ENCODE results near the gene IL1RAPL2. TPM values are rescaled to one million over a fixed set of nuclear protein-coding genes. Genes with fewer than 3 reads are reported as not detected.

The IL1RAPL2 gene
- total and polyA plus RNA-seq, 2 donors (not counting 1 experiment from before 2014, with no cell fraction given): not detected

DNA sequence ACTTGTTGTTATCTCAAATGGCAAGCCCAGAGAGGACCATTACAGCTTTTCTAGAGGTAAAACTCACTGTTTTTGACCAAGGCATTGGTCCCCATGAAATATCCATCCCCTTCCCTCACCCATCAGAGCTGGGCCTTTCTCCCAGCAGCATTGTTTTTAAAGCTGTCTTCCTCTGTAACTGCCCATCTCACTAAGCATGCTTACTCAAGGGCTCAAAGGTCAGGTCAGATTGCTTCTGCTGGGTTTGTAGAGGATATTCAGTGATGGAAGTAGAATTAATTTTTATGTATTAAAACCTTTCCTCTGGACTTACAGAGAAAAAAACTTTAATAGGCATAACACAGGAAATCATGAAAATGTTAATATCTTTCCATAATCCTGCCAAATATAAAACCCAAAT is 643.4 kb downstream of the IL1RAPL2 start:
- no peaks in the 10 kb centered on the region for H4K20me1 ChIP-seq (ENCODE audit: control insufficient read depth, insufficient read depth, low read length, poor library complexity, severe bottlenecking)
- H2AFZ ChIP-seq (ENCODE audit: insufficient read depth, low read depth, low read length, poor library complexity, severe bottlenecking): no peak overlapping the region
- H3K4me1 ChIP-seq (ENCODE audit: control insufficient read depth in 2 of 2, insufficient read depth in 2 of 2, low read length in 2 of 2): no peaks in the 10 kb centered on the region
- H3K4me3 ChIP-seq (ENCODE audit: control extremely low read depth in 1 of 5, extremely low read depth in 1 of 5, insufficient read depth in 1 of 5, low read depth in 2 of 5, low read length in 4 of 5): no peak overlapping the region
- ATAC-seq (ENCODE audit: low read depth) (no peak), DNase-seq (no peak)
- no peaks in the 10 kb centered on the region for H3K9me3 ChIP-seq (ENCODE audit: control extremely low read depth in 1 of 3, control insufficient read depth in 2 of 3, insufficient read depth in 1 of 3, low read length in 2 of 3)
- CTCF ChIA-PET: no interaction called here
- no peak for TF ChIP-seq EZH2 (IDR thresholded peaks at IDR 0.05; ENCODE audit: borderline replicate concordance, insufficient read depth, low read depth, low read length, poor library complexity, severe bottlenecking)
- TF ChIP-seq, protein P1, sequence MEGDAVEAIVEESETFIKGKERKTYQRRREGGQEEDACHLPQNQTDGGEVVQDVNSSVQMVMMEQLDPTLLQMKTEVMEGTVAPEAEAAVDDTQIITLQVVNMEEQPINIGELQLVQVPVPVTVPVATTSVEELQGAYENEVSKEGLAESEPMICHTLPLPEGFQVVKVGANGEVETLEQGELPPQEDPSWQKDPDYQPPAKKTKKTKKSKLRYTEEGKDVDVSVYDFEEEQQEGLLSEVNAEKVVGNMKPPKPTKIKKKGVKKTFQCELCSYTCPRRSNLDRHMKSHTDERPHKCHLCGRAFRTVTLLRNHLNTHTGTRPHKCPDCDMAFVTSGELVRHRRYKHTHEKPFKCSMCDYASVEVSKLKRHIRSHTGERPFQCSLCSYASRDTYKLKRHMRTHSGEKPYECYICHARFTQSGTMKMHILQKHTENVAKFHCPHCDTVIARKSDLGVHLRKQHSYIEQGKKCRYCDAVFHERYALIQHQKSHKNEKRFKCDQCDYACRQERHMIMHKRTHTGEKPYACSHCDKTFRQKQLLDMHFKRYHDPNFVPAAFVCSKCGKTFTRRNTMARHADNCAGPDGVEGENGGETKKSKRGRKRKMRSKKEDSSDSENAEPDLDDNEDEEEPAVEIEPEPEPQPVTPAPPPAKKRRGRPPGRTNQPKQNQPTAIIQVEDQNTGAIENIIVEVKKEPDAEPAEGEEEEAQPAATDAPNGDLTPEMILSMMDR (IDR thresholded peaks at IDR 0.05): no peak
- no peaks in the 10 kb centered on the region for H3K36me3 ChIP-seq (replicated peaks in 1 of 2; ENCODE audit: control extremely low read depth in 1 of 2, control insufficient read depth in 1 of 2, extremely low read depth in 1 of 2, insufficient read depth in 2 of 2, low read length in 1 of 2)
- no peak overlapping the region for H3K27ac Mint-ChIP-seq
- H3K9me3 Mint-ChIP-seq (ENCODE audit: insufficient read depth): no peaks in the 10 kb centered on the region
- POLR2A ChIA-PET: no interaction called here
- no peak overlapping the region for H3K9ac ChIP-seq (ENCODE audit: low read length)
- H3K79me2 ChIP-seq (ENCODE audit: control insufficient read depth, insufficient read depth, low read length): no peaks in the 10 kb centered on the region
- H3K4me1 Mint-ChIP-seq: no peaks in the 10 kb centered on the region
- no peaks in the 10 kb centered on the region for H3K27me3 ChIP-seq (replicated peaks in 1 of 4; ENCODE audit: control extremely low read depth in 1 of 4, control insufficient read depth in 3 of 4, insufficient read depth in 4 of 4, low read length in 3 of 4)
- H3K27ac ChIP-seq (ENCODE audit: low read length in 2 of 2): no peak overlapping the region
- no peaks in the 10 kb centered on the region for H3K27me3 Mint-ChIP-seq
- no peak overlapping the region for H3K4me3 Mint-ChIP-seq
- H3K4me2 ChIP-seq (replicated peaks; ENCODE audit: low read depth, low read length, poor library complexity, severe bottlenecking): no peak overlapping the region
- intact Hi-C loops (cut with micrococcal nuclease): no loop called here

DNA sequence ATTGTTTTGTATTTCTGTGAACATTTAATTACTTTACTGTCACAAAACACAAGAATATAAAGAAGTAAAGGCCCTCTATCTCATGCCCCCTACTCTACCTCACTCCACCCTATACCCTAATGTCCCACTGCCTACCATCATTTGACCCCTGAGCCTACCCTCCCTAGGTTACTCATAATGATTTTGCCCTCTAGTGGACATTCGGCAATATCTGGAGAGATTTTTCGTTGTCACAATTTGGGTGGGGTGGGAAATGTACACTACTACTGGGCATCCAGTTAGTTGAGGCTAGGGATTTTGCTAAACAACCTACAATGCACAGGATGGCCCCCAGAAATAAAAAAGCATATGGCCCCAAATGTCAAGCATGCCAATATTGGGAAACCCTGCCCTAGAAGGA is 644.3 kb downstream of the IL1RAPL2 start:
- no peak overlapping the region for H3K4me3 ChIP-seq (ENCODE audit: control extremely low read depth in 1 of 5, extremely low read depth in 1 of 5, insufficient read depth in 1 of 5, low read depth in 2 of 5, low read length in 4 of 5)
- H3K79me2 ChIP-seq (ENCODE audit: control insufficient read depth, insufficient read depth, low read length): no peaks in the 10 kb centered on the region
- H3K27ac ChIP-seq (ENCODE audit: low read length in 2 of 2): no peak overlapping the region
- no peaks in the 10 kb centered on the region for H3K4me1 ChIP-seq (ENCODE audit: control insufficient read depth in 2 of 2, insufficient read depth in 2 of 2, low read length in 2 of 2)
- CTCF ChIA-PET: no interaction called here
- H3K9me3 ChIP-seq (ENCODE audit: control extremely low read depth in 1 of 3, control insufficient read depth in 2 of 3, insufficient read depth in 1 of 3, low read length in 2 of 3): no peaks in the 10 kb centered on the region
- Mint-ChIP-seq H3K4me1 (no peaks in the 10 kb centered on the region), H3K9me3 (ENCODE audit: insufficient read depth) (no peaks in the 10 kb centered on the region), H3K27ac (no peak overlapping the region), H3K27me3 (no peaks in the 10 kb centered on the region), H3K4me3 (no peak overlapping the region)
- WGBS (ENCODE audit: insufficient coverage): no CpG with 5 or more reads among the region's 2 CpGs
- ATAC-seq (ENCODE audit: low read depth) (no peak), DNase-seq (no peak)
- no peak overlapping the region for H3K4me2 ChIP-seq (replicated peaks; ENCODE audit: low read depth, low read length, poor library complexity, severe bottlenecking)
- H4K20me1 ChIP-seq (ENCODE audit: control insufficient read depth, insufficient read depth, low read length, poor library complexity, severe bottlenecking): no peaks in the 10 kb centered on the region
- no peaks in the 10 kb centered on the region for H3K36me3 ChIP-seq (replicated peaks in 1 of 2; ENCODE audit: control extremely low read depth in 1 of 2, control insufficient read depth in 1 of 2, extremely low read depth in 1 of 2, insufficient read depth in 2 of 2, low read length in 1 of 2)
- no peak for TF ChIP-seq EZH2 (IDR thresholded peaks at IDR 0.05; ENCODE audit: borderline replicate concordance, insufficient read depth, low read depth, low read length, poor library complexity, severe bottlenecking)
- TF ChIP-seq, protein P1 (IDR thresholded peaks at IDR 0.05): no peak
- intact Hi-C loops (cut with micrococcal nuclease): no loop called here
- POLR2A ChIA-PET: no interaction called here
- H3K9ac ChIP-seq (ENCODE audit: low read length): no peak overlapping the region
- H3K27me3 ChIP-seq (replicated peaks in 1 of 4; ENCODE audit: control extremely low read depth in 1 of 4, control insufficient read depth in 3 of 4, insufficient read depth in 4 of 4, low read length in 3 of 4): no peaks in the 10 kb centered on the region
- H2AFZ ChIP-seq (ENCODE audit: insufficient read depth, low read depth, low read length, poor library complexity, severe bottlenecking): no peak overlapping the region

All from B cell (primary cell).